IMR-90 (cell line): ENCODE data around the gene CCL15. TPM values are rescaled to one million over a fixed set of nuclear protein-coding genes. Genes with fewer than 3 reads are reported as not detected.

Source experiments
- ATAC-seq: fragments of 200-7000 bp; cut with Tn5 transposase; 2 replicates; pipeline ENCODE4 v1.9.1; 2020; ENCODE audit warnings: low read depth, mild to moderate bottlenecking, moderate library complexity
- BruUV-seq: library from RNA; stranded (reverse); fragments of 400-500 nt; replicated peaks from 2 replicates; lab custom pipeline; 2021; lab: Mats Ljungman, UMichigan
- CTCF ChIA-PET: fragments of 300-600 bp; formaldehyde crosslinking; extraction: SDS; loops from one replicate; lab custom pipeline; 2021; ENCODE audit warnings: antibody characterized with exemption; lab: Yijun Ruan, JAX
- POLR2A ChIA-PET: fragments of 300-600 bp; sonication (Branson Sonifier 250); formaldehyde crosslinking; loops from one replicate; lab custom pipeline; 2022; ENCODE audit warnings: antibody characterized with exemption; ENCODE audit not compliant: unreplicated experiment; lab: Charles Lee
- DNase-seq: peaks from one replicate; pipeline ENCODE4 v3.0.0; 2013
- H2AFZ ChIP-seq: replicated peaks from 2 replicates; pipeline ENCODE3; 2013; ENCODE audit warnings: low read length, mild to moderate bottlenecking; ENCODE audit not compliant: poor library complexity
- H2AK5ac ChIP-seq: 2 replicates; pipeline ENCODE4 v1.6.1; 2013; ENCODE audit warnings: low read depth, low read length, inconsistent platforms
- H2AK9ac ChIP-seq: replicated peaks from 2 replicates; pipeline ENCODE3; 2013; ENCODE audit warnings: mild to moderate bottlenecking, low read depth, low read length, moderate library complexity; ENCODE audit not compliant: poor library complexity
- H2BK120ac ChIP-seq: 2 replicates; pipeline ENCODE4 v1.6.1; 2013; ENCODE audit warnings: low read depth, low read length, inconsistent platforms
- H2BK15ac ChIP-seq: 3 replicates; pipeline ENCODE4 v1.6.1; 2013; ENCODE audit warnings: low read depth, low read length, inconsistent platforms
- H2BK20ac ChIP-seq: 2 replicates; pipeline ENCODE4 v1.6.1; 2013; ENCODE audit warnings: low read depth, mild to moderate bottlenecking, inconsistent platforms, low read length, moderate library complexity
- H2BK5ac ChIP-seq: 2 replicates; pipeline ENCODE4 v1.6.1; 2013; ENCODE audit warnings: mild to moderate bottlenecking, low read depth, low read length, inconsistent platforms; ENCODE audit not compliant: poor library complexity, severe bottlenecking
- H3K14ac ChIP-seq: replicated peaks from 2 replicates; pipeline ENCODE4 v1.6.1; 2013; ENCODE audit warnings: low read depth, low read length, inconsistent platforms
- H3K18ac ChIP-seq: 2 replicates; pipeline ENCODE4 v1.6.1; 2013; ENCODE audit warnings: low read depth, low read length, control low read depth
- H3K23ac ChIP-seq: 2 replicates; pipeline ENCODE4 v1.6.1; 2013; ENCODE audit warnings: low read depth, low read length, inconsistent platforms
- H3K27ac ChIP-seq: 2 replicates; pipeline ENCODE4 v1.5.1; 2013; ENCODE audit warnings: mild to moderate bottlenecking, control low read depth, low read length; ENCODE audit not compliant: insufficient read depth
- H3K27me3 ChIP-seq: 2 replicates; pipeline ENCODE4 v1.6.1; 2013; ENCODE audit warnings: low read length; ENCODE audit not compliant: control insufficient read depth, insufficient read depth
- H3K36me3 ChIP-seq: 2 replicates; pipeline ENCODE4 v1.6.1; 2013; ENCODE audit warnings: low read length, mixed read lengths; ENCODE audit not compliant: control insufficient read depth, insufficient read depth
- H3K4ac ChIP-seq: 2 replicates; pipeline ENCODE4 v1.6.1; 2013; ENCODE audit warnings: low read depth, low read length, inconsistent platforms
- H3K4me1 ChIP-seq: 2 replicates; pipeline ENCODE4 v1.6.1; 2013; ENCODE audit warnings: low read length, mixed read lengths; ENCODE audit not compliant: control insufficient read depth, insufficient read depth
- H3K4me2 ChIP-seq: 2 replicates; pipeline ENCODE4 v1.6.1; 2013; ENCODE audit warnings: low read depth, mild to moderate bottlenecking, control low read depth, low read length, moderate library complexity
- H3K4me3 ChIP-seq: 2 replicates; pipeline ENCODE4 v1.5.1; 2013; ENCODE audit warnings: low read depth, mild to moderate bottlenecking, control low read depth, low read length, moderate library complexity; ENCODE audit not compliant: insufficient read depth
- H3K56ac ChIP-seq: 2 replicates; pipeline ENCODE4 v1.6.1; 2013; ENCODE audit warnings: low read length, inconsistent platforms; ENCODE audit not compliant: insufficient read depth; ENCODE audit errors: extremely low read depth
- H3K79me1 ChIP-seq, 2 experiments: 2 replicates each; pipeline ENCODE4 v1.6.1; 2013; ENCODE audit warnings: low read length in 2 of 2, inconsistent platforms in 1 of 2, low read depth in 1 of 2
- H3K9ac ChIP-seq: 2 replicates; pipeline ENCODE4 v1.6.1; 2013; ENCODE audit warnings: low read depth, low read length, control low read depth
- H3K9me1 ChIP-seq: 2 replicates; pipeline ENCODE4 v1.6.1; 2013; ENCODE audit warnings: low read length, inconsistent platforms; ENCODE audit not compliant: insufficient read depth
- H3K9me3 ChIP-seq: 2 replicates; pipeline ENCODE4 v1.6.1; 2013; ENCODE audit warnings: low read length; ENCODE audit not compliant: control insufficient read depth, insufficient read depth
- H4K20me1 ChIP-seq: 2 replicates; pipeline ENCODE4 v1.6.1; 2013; ENCODE audit warnings: low read length, inconsistent platforms; ENCODE audit not compliant: insufficient read depth
- H4K5ac ChIP-seq: 2 replicates; pipeline ENCODE4 v1.6.1; 2013; ENCODE audit warnings: mild to moderate bottlenecking, low read depth, low read length, control low read depth
- H4K8ac ChIP-seq, 2 experiments: 2 replicates each; pipeline ENCODE4 v1.6.1; 2013; ENCODE audit warnings: low read depth in 2 of 2, low read length in 2 of 2, control low read depth in 1 of 2, inconsistent platforms in 1 of 2
- H4K91ac ChIP-seq: 2 replicates; pipeline ENCODE4 v1.6.1; 2013; ENCODE audit warnings: low read depth, low read length, inconsistent platforms; ENCODE audit not compliant: insufficient read depth
- BHLHE40 ChIP-seq: fragments of 150-350 bp; IDR thresholded peaks from 2 replicates; pipeline ENCODE4 v1.6.1; 2016; ENCODE audit warnings: mild to moderate bottlenecking, low read depth, low read length
- CEBPB ChIP-seq: IDR thresholded peaks from 2 replicates; pipeline ENCODE4 v1.6.1; 2012; ENCODE audit warnings: low read depth, low read length, improper control_type of control experiment
- CHD1 ChIP-seq: IDR thresholded peaks from 2 replicates; pipeline ENCODE4 v1.6.1; 2012; ENCODE audit warnings: low read depth, low read length, improper control_type of control experiment
- CTCF ChIP-seq: conservative IDR thresholded peaks from 2 replicates; pipeline ENCODE4 v1.5.1; 2012; ENCODE audit warnings: mild to moderate bottlenecking, low read depth, low read length, improper control_type of control experiment
- ELK1 ChIP-seq: fragments of 150-350 bp; IDR thresholded peaks from 2 replicates; pipeline ENCODE4 v1.6.1; 2016; ENCODE audit warnings: low read depth, mild to moderate bottlenecking, low read length, moderate library complexity, borderline replicate concordance
- FOS ChIP-seq: fragments of 150-350 bp; IDR thresholded peaks from 2 replicates; pipeline ENCODE4 v1.6.1; 2016; ENCODE audit warnings: low read depth, low read length
- MAFK ChIP-seq: IDR thresholded peaks from 2 replicates; pipeline ENCODE4 v1.6.1; 2012; ENCODE audit warnings: low read depth, low read length, improper control_type of control experiment
- MAZ ChIP-seq: IDR thresholded peaks from 2 replicates; pipeline ENCODE4 v1.6.1; 2012; ENCODE audit warnings: low read depth, mild to moderate bottlenecking, low read length, improper control_type of control experiment, moderate library complexity, borderline replicate concordance
- MXI1 ChIP-seq: IDR thresholded peaks from 2 replicates; pipeline ENCODE4 v1.6.1; 2012; ENCODE audit warnings: low read depth, mild to moderate bottlenecking, low read length, moderate library complexity, borderline replicate concordance
- NFE2L2 ChIP-seq: fragments of 150-350 bp; IDR thresholded peaks from 2 replicates; pipeline ENCODE4 v1.6.1; 2016; ENCODE audit warnings: low read depth, mild to moderate bottlenecking, low read length
- POLR2A ChIP-seq: IDR thresholded peaks from 2 replicates; pipeline ENCODE4 v1.6.1; 2012; ENCODE audit warnings: mild to moderate bottlenecking, low read depth, low read length
- RAD21 ChIP-seq: IDR thresholded peaks from 2 replicates; pipeline ENCODE4 v1.6.1; 2012; ENCODE audit warnings: low read length, improper control_type of control experiment
- RCOR1 ChIP-seq: IDR thresholded peaks from 2 replicates; pipeline ENCODE4 v1.6.1; 2012; ENCODE audit warnings: mild to moderate bottlenecking, low read length, improper control_type of control experiment; ENCODE audit not compliant: insufficient replicate concordance
- RFX5 ChIP-seq: IDR thresholded peaks from 2 replicates; pipeline ENCODE4 v1.8.0; 2012; ENCODE audit warnings: low read depth, mild to moderate bottlenecking, low read length, moderate library complexity
- SMC3 ChIP-seq: fragments of 150-350 bp; IDR thresholded peaks from 2 replicates; pipeline ENCODE4 v1.6.1; 2016; ENCODE audit warnings: low read depth, mild to moderate bottlenecking, antibody characterized with exemption, low read length, moderate library complexity
- USF2 ChIP-seq: fragments of 150-350 bp; IDR thresholded peaks from 2 replicates; pipeline ENCODE4 v1.6.1; 2017; ENCODE audit warnings: mild to moderate bottlenecking, antibody characterized with exemption, low read length, low read depth
- WGBS, 2 experiments: methylation state at CpG; one replicate each; pipeline versions ENCODE4 v1.1.5 to v1.1.7; 2013; ENCODE audit warnings: missing lambda C conversion rate in 2 of 2; ENCODE audit not compliant: insufficient read length in 1 of 2; ENCODE audit errors: extremely low coverage in 2 of 2; 5-methylcytosine and 5-hydroxymethylcytosine counted together
- dilution Hi-C: fragments of 300-500 bp; cut with HindIII; formaldehyde crosslinking; loops from one replicate; pipeline ENCODE4 v1.14.3; 2018; ENCODE audit warnings: low sequenced_read_pairs; ENCODE audit not compliant: unreplicated experiment
- in situ Hi-C: fragments of 300-500 bp; cut with MboI; formaldehyde crosslinking; loops from 3 replicates; pipeline ENCODE4 v1.14.3; 2019; ENCODE audit warnings: low sequenced_read_pairs, inconsistent platforms, mixed read lengths
- intact Hi-C: fragments of 100-400 bp; cut with micrococcal nuclease; formaldehyde crosslinking; loops from 2 replicates; pipeline ENCODE4 v1.10.0; 2022
- polyA plus RNA-seq, 3 experiments: library from polyadenylated mRNA; depleted of rRNA; stranded (reverse); fragments of >200 nt; gene quantifications; 2 replicates each; pipeline ENCODE4 v1.2.3, GENCODE V29; 2012; ENCODE audit warnings: low replicate concordance in 1 of 3
- total RNA-seq: library from RNA; depleted of rRNA; stranded (reverse); fragments of >200 nt; gene quantifications from 2 replicates; pipeline ENCODE4 v1.2.3, GENCODE V29; 2012

The CCL15 gene
- total and polyA plus RNA-seq, 2 of the 4 experiments (the other 2 are of a cell fraction), result not detected

GRCh38 chr17:35998756-35999155 lies 2.6 kb downstream of the CCL15 start:
- no TSS peak for BruUV-seq
- H2AFZ ChIP-seq, result no peak overlapping the region
- H2BK5ac ChIP-seq, result no peak overlapping the region
- no peak overlapping the region for H3K4me3 ChIP-seq
- no peaks in the 10 kb centered on the region for H3K79me1 ChIP-seq
- H3K56ac ChIP-seq, result no peak overlapping the region
- in situ Hi-C loops, result no loop called here
- H3K27ac ChIP-seq, result no peak overlapping the region
- no peak overlapping the region for H3K14ac ChIP-seq
- dilution Hi-C loops, result no loop called here
- no peak overlapping the region for H2BK120ac ChIP-seq
- DNase-seq, result no peak
- no peaks in the 10 kb centered on the region for H4K20me1 ChIP-seq
- H3K4ac ChIP-seq, result no peak overlapping the region
- H3K9me1 ChIP-seq, result no peaks in the 10 kb centered on the region
- ChIA-PET CTCF (interaction anchor here (0.5 kb wide), 1 partner anchor 70 kb away, joined by 6 read pairs; no protein-coding TSS in a partner anchor), POLR2A (no interaction called here)
- no peak for ATAC-seq
- H2BK20ac ChIP-seq, result no peak overlapping the region
- no peaks in the 10 kb centered on the region for H3K9me3 ChIP-seq
- no CpG with 5 or more reads among the region's 1 CpG for WGBS, 2 experiments
- H2AK5ac ChIP-seq, result no peak overlapping the region
- H3K18ac ChIP-seq, result no peak overlapping the region
- H3K36me3 ChIP-seq, result no peaks in the 10 kb centered on the region
- H3K27me3 ChIP-seq, result no peaks in the 10 kb centered on the region
- no peak overlapping the region for H2BK15ac ChIP-seq
- H3K23ac ChIP-seq, result no peak overlapping the region
- H2AK9ac ChIP-seq, result no peak overlapping the region
- no peak overlapping the region for H4K91ac ChIP-seq
- H4K5ac ChIP-seq, result no peak overlapping the region
- H3K9ac ChIP-seq, result no peak overlapping the region
- no peak overlapping the region for H3K4me2 ChIP-seq
- no peak overlapping the region for H4K8ac ChIP-seq
- TF ChIP-seq CEBPB (no peak), ELK1 (no peak), NFE2L2 (no peak), RCOR1 (no peak), MXI1 (no peak), FOS (no peak), CHD1 (no peak), RAD21 (no peak), BHLHE40 (no peak), USF2 (no peak), MAFK (no peak), MAZ (no peak), SMC3 (no peak), CTCF (no peak), POLR2A (no peak), RFX5 (no peak)
- no peaks in the 10 kb centered on the region for H3K4me1 ChIP-seq
- intact Hi-C loops, result no loop called here
